Measurements from ENCODE around the gene BEST4.

- TF ChIP-seq CTCF (IDR thresholded peaks at IDR 0.05) (no peak), POLR2A (IDR thresholded peaks at IDR 0.05) (no peak)
Measured at GRCh38 chr1:44757420-44757819, 30.6 kb downstream of the BEST4 start.
